Neural progenitor cell (in vitro differentiated cells): ENCODE measurements around the gene C17orf100.

Experiments
- CTCF ChIP-seq: fragments of 200-600 bp; sonication (generic); IDR thresholded peaks from 2 replicates; pipeline ENCODE4 v1.5.1; 2017; ENCODE audit warnings: antibody characterized with exemption, mild to moderate bottlenecking
- EZH2 ChIP-seq: fragments of 200-600 bp; sonication (generic); IDR thresholded peaks from 2 replicates; pipeline ENCODE4 v1.6.1; 2017; ENCODE audit warnings: antibody characterized with exemption, mild to moderate bottlenecking, moderate library complexity
- EZH2phosphoT487 ChIP-seq: fragments of 200-600 bp; sonication (generic); IDR thresholded peaks from 2 replicates; pipeline ENCODE4 v1.6.1; 2017; ENCODE audit warnings: antibody characterized with exemption

- no peak for TF ChIP-seq CTCF
- TF ChIP-seq EZH2phosphoT487: no peak
- no peak for TF ChIP-seq EZH2
Measured at GRCh38 chr17:6669479-6670212, 18.1 kb downstream of the C17orf100 start.
